GM10248 (cell line): ENCODE data around the gene GLI2.

Source experiments
- CTCF ChIA-PET: fragments of 300-600 bp; sonication (Branson Sonifier 250); formaldehyde crosslinking; extraction: SDS; loops from one replicate; lab custom pipeline; 2021; ENCODE audit warnings: antibody characterized with exemption; lab: Yijun Ruan, JAX
- POLR2A ChIA-PET: fragments of 350-650 bp; sonication (Branson Sonifier 250); formaldehyde crosslinking; extraction: SDS; loops from one replicate; lab custom pipeline; 2020; ENCODE audit warnings: antibody characterized with exemption; lab: Yijun Ruan, JAX
- DNase-seq: peaks from one replicate; pipeline ENCODE4 v3.0.0; 2012; ENCODE audit errors: extremely low spot score
- TF ChIP-seq, protein P1 (sequence below): IDR thresholded peaks from 2 replicates; pipeline ENCODE4 v1.5.1; 2012; ENCODE audit warnings: mild to moderate bottlenecking, low read depth; ENCODE audit errors: extremely low read depth, missing control alignments, control extremely low read depth

Gene GLI2

DNA sequence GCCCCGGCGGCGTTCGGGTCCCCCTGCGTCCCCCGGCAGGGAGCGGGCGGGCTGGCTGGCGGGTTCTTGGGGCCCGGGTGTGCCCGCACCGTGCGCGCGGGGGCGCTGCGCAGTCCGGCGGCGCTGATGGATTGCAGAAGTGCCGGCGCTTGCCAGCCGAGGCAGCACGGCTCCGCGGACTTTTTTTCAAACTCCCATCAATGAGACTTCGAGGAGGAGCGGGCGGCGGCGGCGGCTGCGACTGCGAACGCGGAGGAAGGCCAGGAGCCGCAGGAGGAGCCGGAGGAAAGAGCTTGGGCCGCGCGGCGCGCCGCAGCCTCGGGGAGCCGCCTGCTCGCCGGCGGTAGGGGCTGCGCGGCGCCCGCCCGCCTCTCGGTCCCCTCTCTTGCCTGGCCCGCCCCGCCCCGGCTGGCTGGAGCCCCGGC lies at the start of gene GLI2:
Gene GLI2 (plus strand): TSS at position 123 of the 425 bp plus-strand sequence. CDS start 61,453 bp downstream, outside the sequence.
- TF ChIP-seq, protein P1, sequence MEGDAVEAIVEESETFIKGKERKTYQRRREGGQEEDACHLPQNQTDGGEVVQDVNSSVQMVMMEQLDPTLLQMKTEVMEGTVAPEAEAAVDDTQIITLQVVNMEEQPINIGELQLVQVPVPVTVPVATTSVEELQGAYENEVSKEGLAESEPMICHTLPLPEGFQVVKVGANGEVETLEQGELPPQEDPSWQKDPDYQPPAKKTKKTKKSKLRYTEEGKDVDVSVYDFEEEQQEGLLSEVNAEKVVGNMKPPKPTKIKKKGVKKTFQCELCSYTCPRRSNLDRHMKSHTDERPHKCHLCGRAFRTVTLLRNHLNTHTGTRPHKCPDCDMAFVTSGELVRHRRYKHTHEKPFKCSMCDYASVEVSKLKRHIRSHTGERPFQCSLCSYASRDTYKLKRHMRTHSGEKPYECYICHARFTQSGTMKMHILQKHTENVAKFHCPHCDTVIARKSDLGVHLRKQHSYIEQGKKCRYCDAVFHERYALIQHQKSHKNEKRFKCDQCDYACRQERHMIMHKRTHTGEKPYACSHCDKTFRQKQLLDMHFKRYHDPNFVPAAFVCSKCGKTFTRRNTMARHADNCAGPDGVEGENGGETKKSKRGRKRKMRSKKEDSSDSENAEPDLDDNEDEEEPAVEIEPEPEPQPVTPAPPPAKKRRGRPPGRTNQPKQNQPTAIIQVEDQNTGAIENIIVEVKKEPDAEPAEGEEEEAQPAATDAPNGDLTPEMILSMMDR, result peak; percentile 33
- POLR2A ChIA-PET, result no interaction called here
- CTCF ChIA-PET, result no interaction called here
- peak; percentile 46 for DNase-seq

GRCh38 chr2:120685974-120686297 lies 49.7 kb upstream of the GLI2 start:
- ChIA-PET CTCF (interaction anchor here (1.7 to 1.8 kb wide), 2 partner anchors 10 to 11 kb away, joined by 3 to 5 read pairs; no protein-coding TSS in a partner anchor), POLR2A (no interaction called here)
- DNase-seq, result no peak
- TF ChIP-seq, protein P1, result no peak

- no peak for DNase-seq
- TF ChIP-seq, protein P1, result peak; percentile 29
- ChIA-PET POLR2A (no interaction called here), CTCF (interaction anchor here (0.7 to 1.8 kb wide), 3 partner anchors 9 to 24 kb away, joined by 3 to 5 read pairs (median 3); no protein-coding TSS in a partner anchor)
These were observed 49.0 kb upstream of the GLI2 start for GRCh38 chr2:120686511-120687168.

- no peak for DNase-seq
- CTCF ChIA-PET, result interaction anchor here (0.7 to 1.8 kb wide), 3 partner anchors 9 to 24 kb away, joined by 3 to 5 read pairs (median 3); no protein-coding TSS in a partner anchor
- POLR2A ChIA-PET, result no interaction called here
- TF ChIP-seq, protein P1, result no peak
These were observed 48.5 kb upstream of the GLI2 start for GRCh38 chr2:120687210-120687609.

- DNase-seq, result no peak
- POLR2A ChIA-PET, result no interaction called here
- CTCF ChIA-PET, result interaction anchor here (1.0 to 3.1 kb wide), 4 partner anchors 9 to 390 kb away, joined by 3 to 11 read pairs (median 8); no protein-coding TSS in a partner anchor
- TF ChIP-seq, protein P1, result no peak
These were observed 45.1 kb upstream of the GLI2 start for GRCh38 chr2:120690521-120690920.

DNA sequence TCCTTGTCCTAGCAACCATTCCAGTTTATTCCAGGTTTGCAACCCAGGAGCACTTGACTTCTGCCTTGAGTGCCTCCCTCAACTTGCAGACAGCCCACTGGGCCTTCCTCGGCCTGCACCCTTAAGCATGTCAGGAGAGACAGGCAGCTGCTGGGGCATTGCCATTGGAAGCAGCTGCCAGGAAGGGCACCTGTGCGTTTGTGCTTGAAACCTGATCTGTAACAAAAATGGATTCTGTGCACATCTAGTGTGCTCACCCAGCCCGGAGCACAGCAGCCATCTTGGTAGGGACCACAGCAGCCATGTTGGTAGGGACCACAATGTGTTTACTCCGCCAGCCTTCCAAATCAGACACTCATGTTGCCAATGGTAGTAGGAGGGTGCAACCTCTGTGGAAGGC lies 44.3 kb upstream of the GLI2 start:
- no peak for DNase-seq
- ChIA-PET CTCF (interaction anchor here (1.0 to 3.1 kb wide), 3 partner anchors 8 to 386 kb away, joined by 3 to 11 read pairs (median 8); no protein-coding TSS in a partner anchor), POLR2A (no interaction called here)
- TF ChIP-seq, protein P1, result no peak
